Thyroid gland (tissue), 4 donors: ENCODE results near the gene AADACL3. TPM values are rescaled to one million over a fixed set of nuclear protein-coding genes. Genes with fewer than 3 reads are reported as not detected.

ENCODE experiments used
- DNase-seq, 2 donors: peaks; one replicate each; pipeline ENCODE4 v3.0.0-alpha.2; 2019
- H3K27ac ChIP-seq, 3 donors: fragments of 200-600 bp; sonication (generic); 1 replicate in 2 of 3; 2 replicates in 1 of 3; pipeline ENCODE4 v1.5.1; 2016 to 2019; ENCODE audit warnings: mild to moderate bottlenecking in 1 of 3, moderate library complexity in 1 of 3
- H3K27me3 ChIP-seq: fragments of 200-600 bp; sonication (generic); one replicate; pipeline ENCODE4 v1.5.1; 2019
- H3K36me3 ChIP-seq, 2 donors: fragments of 200-600 bp; sonication (generic); one replicate each; pipeline ENCODE4 v1.5.1; 2016 to 2019
- H3K4me1 ChIP-seq, 2 donors: fragments of 200-600 bp; sonication (generic); one replicate each; pipeline ENCODE4 v1.5.1; 2017 to 2019
- H3K4me3 ChIP-seq, 3 donors: fragments of 200-600 bp; sonication (generic); replicated peaks in 1 of 3; 1 replicate in 2 of 3; 2 replicates in 1 of 3; pipeline ENCODE4 v1.5.1; 2016; ENCODE audit warnings: mild to moderate bottlenecking in 1 of 3
- H3K9me3 ChIP-seq: fragments of 200-600 bp; sonication (generic); one replicate; pipeline ENCODE4 v1.5.1; 2017
- POLR2A ChIP-seq, 2 donors: fragments of 450-650 bp; IDR thresholded peaks; one replicate each; pipeline ENCODE4 v1.6.1; 2017; ENCODE audit warnings: antibody characterized with exemption in 2 of 2, mild to moderate bottlenecking in 2 of 2, moderate library complexity in 1 of 2
- WGBS, 2 donors: methylation state at CpG; one replicate each; pipeline ENCODE4 v1.1.5; 2017; 5-methylcytosine and 5-hydroxymethylcytosine counted together
- intact Hi-C: fragments of 100-400 bp; cut with DNase I; formaldehyde crosslinking; loops from one replicate; pipeline ENCODE4 v1.15.1; 2023
- total RNA-seq, 4 donors: library from RNA; depleted of rRNA; stranded (reverse); fragments of >200 nt; gene quantifications; one replicate each; pipeline ENCODE4 v1.2.3, GENCODE V29; 2016
- TF ChIP-seq, protein P1 (sequence below), 6 experiments: fragments of 200-600 bp in 3 of 6; fragments of 450-650 bp in 3 of 6; sonication (generic) in 3 of 6; IDR thresholded peaks; one replicate each; pipeline ENCODE4 v1.5.1; 2016 to 2019; ENCODE audit warnings: antibody characterized with exemption in 6 of 6, mild to moderate bottlenecking in 2 of 6, inconsistent platforms in 1 of 6, moderate library complexity in 1 of 6

The AADACL3 gene
- total RNA-seq, 4 donors from 2014 or later = not detected

DNA sequence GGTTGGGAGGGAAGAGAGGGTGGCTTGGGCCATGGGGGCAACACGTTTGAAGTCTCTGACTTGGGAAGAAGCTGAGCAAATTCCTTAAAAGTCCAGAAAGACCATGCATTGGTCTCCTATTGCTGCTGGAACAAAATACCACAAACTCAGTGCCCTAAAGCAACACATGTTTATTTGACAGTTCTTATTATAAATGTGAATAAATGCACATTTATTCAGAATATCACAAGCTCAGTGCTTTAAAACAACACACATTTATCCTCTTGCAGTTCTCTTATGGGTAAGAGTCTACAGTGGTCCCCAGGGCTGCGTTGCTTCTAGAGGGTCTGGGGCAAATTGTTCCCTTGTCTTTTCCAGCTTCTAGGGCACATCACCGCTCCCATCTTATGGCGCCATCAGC, 47.6 kb downstream of the AADACL3 start:
- Histone ChIP-seq H3K4me1 (no peaks in the 10 kb centered on the region), H3K27me3 (no peaks in the 10 kb centered on the region), H3K4me3 (no peak overlapping the region), H3K27ac (no peak overlapping the region), H3K9me3 (no peaks in the 10 kb centered on the region), H3K36me3 (no peaks in the 10 kb centered on the region)
- intact Hi-C loops = no loop called here
- no peak for DNase-seq
- WGBS, 2 donors = 77 to 78% methylated on average over 4 of the region's 4 CpGs
- TF ChIP-seq, protein P1, sequence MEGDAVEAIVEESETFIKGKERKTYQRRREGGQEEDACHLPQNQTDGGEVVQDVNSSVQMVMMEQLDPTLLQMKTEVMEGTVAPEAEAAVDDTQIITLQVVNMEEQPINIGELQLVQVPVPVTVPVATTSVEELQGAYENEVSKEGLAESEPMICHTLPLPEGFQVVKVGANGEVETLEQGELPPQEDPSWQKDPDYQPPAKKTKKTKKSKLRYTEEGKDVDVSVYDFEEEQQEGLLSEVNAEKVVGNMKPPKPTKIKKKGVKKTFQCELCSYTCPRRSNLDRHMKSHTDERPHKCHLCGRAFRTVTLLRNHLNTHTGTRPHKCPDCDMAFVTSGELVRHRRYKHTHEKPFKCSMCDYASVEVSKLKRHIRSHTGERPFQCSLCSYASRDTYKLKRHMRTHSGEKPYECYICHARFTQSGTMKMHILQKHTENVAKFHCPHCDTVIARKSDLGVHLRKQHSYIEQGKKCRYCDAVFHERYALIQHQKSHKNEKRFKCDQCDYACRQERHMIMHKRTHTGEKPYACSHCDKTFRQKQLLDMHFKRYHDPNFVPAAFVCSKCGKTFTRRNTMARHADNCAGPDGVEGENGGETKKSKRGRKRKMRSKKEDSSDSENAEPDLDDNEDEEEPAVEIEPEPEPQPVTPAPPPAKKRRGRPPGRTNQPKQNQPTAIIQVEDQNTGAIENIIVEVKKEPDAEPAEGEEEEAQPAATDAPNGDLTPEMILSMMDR (IDR thresholded peaks at IDR 0.05) = no peak
- no peak for TF ChIP-seq POLR2A (IDR thresholded peaks at IDR 0.05)

DNA sequence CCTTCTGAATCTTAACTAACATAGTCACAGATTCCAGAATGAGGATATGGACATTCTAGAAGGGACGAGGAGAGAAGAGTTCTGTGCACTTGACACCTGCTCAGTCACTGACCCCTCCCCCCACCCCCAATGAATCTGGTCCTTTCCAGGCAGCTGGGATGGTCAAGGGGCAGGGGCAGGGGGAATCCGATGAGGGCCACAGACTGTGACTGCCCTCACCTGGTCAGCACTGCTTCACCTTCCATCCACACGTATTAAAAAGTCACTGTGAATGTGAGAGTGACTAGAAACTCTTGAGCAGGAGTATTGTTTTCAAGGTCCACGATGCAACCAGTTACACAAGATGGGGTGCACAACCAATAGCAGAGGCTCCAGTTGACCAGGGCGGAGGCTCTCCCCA, 48.1 kb downstream of the AADACL3 start:
- H3K9me3 ChIP-seq = no peaks in the 10 kb centered on the region
- DNase-seq = no peak
- 64 to 67% methylated on average over 5 of the region's 5 CpGs for WGBS, 2 donors
- TF ChIP-seq, protein P1 (IDR thresholded peaks at IDR 0.05) = no peak
- no peak for TF ChIP-seq POLR2A (IDR thresholded peaks at IDR 0.05)
- H3K4me3 ChIP-seq = no peak overlapping the region
- no peaks in the 10 kb centered on the region for H3K36me3 ChIP-seq
- H3K4me1 ChIP-seq = no peaks in the 10 kb centered on the region
- no peaks in the 10 kb centered on the region for H3K27me3 ChIP-seq
- intact Hi-C loops = no loop called here
- no peak overlapping the region for H3K27ac ChIP-seq

DNA sequence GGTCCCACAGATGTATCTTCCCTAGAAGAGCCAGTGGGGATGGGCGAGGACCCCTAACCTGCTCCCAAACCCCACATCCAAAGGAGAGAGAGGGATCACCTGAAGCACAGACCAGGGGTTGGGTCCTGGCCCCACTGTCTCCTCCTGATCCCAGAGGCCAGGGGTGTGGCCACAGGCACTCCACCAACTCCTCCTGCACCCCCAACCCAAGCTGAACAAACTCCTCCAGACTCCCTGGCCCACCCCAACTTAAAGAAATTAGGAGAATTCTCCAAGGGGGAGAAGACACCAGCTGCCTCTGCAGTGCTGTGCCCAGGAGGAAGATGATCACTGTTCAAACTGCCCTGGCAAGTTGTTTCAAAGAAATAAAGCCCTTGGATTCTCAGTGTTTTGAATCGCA, 53.1 kb downstream of the AADACL3 start:
- intact Hi-C loops = no loop called here
- Histone ChIP-seq H3K36me3 (no peaks in the 10 kb centered on the region), H3K4me3 (no peak overlapping the region), H3K27me3 (no peaks in the 10 kb centered on the region), H3K4me1 (no peaks in the 10 kb centered on the region), H3K9me3 (no peaks in the 10 kb centered on the region), H3K27ac (no peak overlapping the region)
- no peak for TF ChIP-seq POLR2A (IDR thresholded peaks at IDR 0.05)
- TF ChIP-seq, protein P1 (IDR thresholded peaks at IDR 0.05) = no peak
- no peak for DNase-seq
- 66 to 93% methylated on average over 2 of the region's 2 CpGs for WGBS, 2 donors

DNA sequence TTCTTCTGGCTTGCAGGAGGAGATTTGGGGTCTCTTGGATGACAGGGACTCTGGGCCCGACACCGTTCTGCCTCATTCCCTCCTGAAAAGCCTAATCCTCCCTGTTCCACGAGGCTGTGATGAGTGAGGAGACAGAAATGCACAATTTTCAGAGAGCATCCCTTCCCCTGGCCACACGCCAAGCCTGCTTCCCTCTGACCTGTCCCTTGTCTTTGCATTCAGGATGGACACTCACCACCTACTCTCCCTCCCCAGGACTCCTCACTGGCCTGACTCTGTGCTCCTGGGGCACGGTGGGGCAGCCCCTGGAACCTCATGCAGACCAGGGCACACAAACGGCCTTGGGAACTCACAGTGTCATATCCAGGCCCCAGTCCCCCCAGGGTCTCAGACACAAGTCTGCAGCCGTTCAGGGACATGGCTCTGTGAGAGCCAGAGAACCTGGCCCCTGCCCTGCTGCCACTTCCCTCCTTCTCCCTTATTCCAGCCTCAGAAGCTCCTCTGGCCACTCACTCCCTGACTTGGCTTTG, 54.1 kb downstream of the AADACL3 start:
- TF ChIP-seq POLR2A (IDR thresholded peaks at IDR 0.05) = no peak
- TF ChIP-seq, protein P1 (IDR thresholded peaks at IDR 0.05) = no peak
- DNase-seq = no peak
- Histone ChIP-seq H3K27ac (no peak overlapping the region), H3K36me3 (no peaks in the 10 kb centered on the region), H3K4me1 (no peaks in the 10 kb centered on the region), H3K4me3 (no peak overlapping the region), H3K27me3 (no peaks in the 10 kb centered on the region), H3K9me3 (no peaks in the 10 kb centered on the region)
- intact Hi-C loops = no loop called here
- WGBS, 2 donors = 64 to 80% methylated on average over 6 to 7 of the region's 7 CpGs

DNA sequence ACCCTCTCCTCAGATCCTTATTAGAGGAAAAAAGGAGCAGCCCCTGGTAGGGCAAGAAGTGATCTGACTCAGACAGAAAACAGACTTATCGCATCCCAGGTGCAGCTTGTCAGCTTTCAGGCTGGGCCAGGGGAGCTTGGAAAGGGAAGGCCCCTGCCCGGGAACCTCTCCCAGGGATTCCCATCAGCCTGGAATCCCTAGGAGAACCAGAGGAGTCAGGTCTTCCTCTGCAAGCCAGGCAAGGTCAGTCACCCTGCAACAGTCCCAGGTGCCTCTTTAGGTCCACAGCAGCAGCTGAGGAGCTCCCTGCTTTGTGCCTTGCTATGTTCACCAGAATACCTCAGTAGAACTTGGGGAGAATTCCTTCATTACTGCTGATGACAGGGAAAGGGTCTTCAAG, 54.7 kb downstream of the AADACL3 start:
- Histone ChIP-seq H3K4me3 (no peak overlapping the region), H3K27ac (no peak overlapping the region), H3K4me1 (no peaks in the 10 kb centered on the region), H3K9me3 (no peaks in the 10 kb centered on the region), H3K27me3 (no peaks in the 10 kb centered on the region), H3K36me3 (no peaks in the 10 kb centered on the region)
- TF ChIP-seq, protein P1 (IDR thresholded peaks at IDR 0.05) = no peak
- TF ChIP-seq POLR2A (IDR thresholded peaks at IDR 0.05) = no peak
- intact Hi-C loops = no loop called here
- WGBS, 2 donors = 70 to 89% methylated on average over 2 of the region's 2 CpGs
- no peak for DNase-seq
